ENCODE measurements around the gene MACC1. TPM values are rescaled to one million over a fixed set of nuclear protein-coding genes. Genes with fewer than 3 reads are reported as not detected.
"Not testable (repeated sequence)": the region's sequence is repeated elsewhere in the genome, so short reads cannot be mapped to it uniquely, and the experiment has no call there.

Gene MACC1
- total RNA-seq, 2 experiments from 2014 or later: 0.05 to 0.09 TPM

- Mint-ChIP-seq H3K27ac (no peak overlapping the region), H3K4me3 (no peak overlapping the region), H3K9me3 (ENCODE audit: low read depth) (no peaks in the 10 kb centered on the region), H3K4me1 (no peaks in the 10 kb centered on the region), H3K27me3 (no peaks in the 10 kb centered on the region), H3K36me3 (ENCODE audit: low read depth) (no peaks in the 10 kb centered on the region)
- ATAC-seq (no peak), DNase-seq (no peak)
- ChIA-PET POLR2A (no interaction called here), CTCF (no interaction called here)
- intact Hi-C loops (cut with DNase I, micrococcal nuclease): no loop called here
Measured at GRCh38 chr7:20140291-20141001, 76.7 kb downstream of the MACC1 start.

DNA sequence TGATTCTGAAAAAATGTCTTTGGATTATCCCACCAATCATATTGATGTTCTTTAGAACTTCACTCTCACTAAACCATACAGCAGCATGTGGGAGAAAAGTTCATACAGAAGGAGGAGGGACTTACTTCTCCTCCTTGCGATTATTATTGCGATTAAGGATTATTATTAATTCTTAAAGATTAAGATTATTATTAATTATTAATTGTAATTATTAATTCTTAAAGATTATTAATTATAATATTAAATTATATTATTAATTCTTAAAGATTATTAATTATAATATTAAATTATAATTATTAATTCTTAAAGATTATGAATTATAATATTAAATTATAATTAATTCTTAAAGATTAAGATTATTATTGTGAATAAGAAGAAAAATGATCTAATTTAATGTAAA, 80.5 kb downstream of the MACC1 start:
- CTCF ChIA-PET: no interaction called here
- H3K4me1 Mint-ChIP-seq: no peaks in the 10 kb centered on the region
- H3K27ac Mint-ChIP-seq: no peak overlapping the region
- intact Hi-C loops (cut with DNase I, micrococcal nuclease): no loop called here
- no peak overlapping the region for H3K4me3 Mint-ChIP-seq
- POLR2A ChIA-PET: no interaction called here
- ATAC-seq (no peak), DNase-seq (no peak)
- H3K36me3 Mint-ChIP-seq (ENCODE audit: low read depth): no peaks in the 10 kb centered on the region
- H3K9me3 Mint-ChIP-seq (ENCODE audit: low read depth): no peaks in the 10 kb centered on the region
- no peaks in the 10 kb centered on the region for H3K27me3 Mint-ChIP-seq

DNA sequence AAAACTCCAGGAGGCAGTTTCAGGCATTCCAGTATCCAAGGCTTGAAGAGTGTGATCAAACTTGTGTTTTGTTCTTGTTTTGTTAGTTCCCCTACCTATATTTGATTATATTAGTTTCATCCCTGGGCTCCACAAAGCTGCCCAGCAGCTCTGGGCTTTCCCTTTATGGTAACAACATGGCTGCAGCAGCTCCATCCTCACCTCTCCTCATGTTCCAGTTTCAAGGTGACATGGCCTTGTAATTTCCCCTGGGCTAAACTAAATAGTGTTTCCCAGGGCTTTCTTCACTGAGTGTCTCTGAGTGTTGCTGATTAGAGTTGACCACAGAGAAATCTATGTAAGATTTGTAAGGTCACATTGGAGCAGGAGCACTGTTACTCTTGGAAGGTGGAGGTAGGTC, 83.4 kb downstream of the MACC1 start:
- H3K4me3 Mint-ChIP-seq: no peak overlapping the region
- H3K36me3 Mint-ChIP-seq (ENCODE audit: low read depth): no peaks in the 10 kb centered on the region
- no peaks in the 10 kb centered on the region for H3K9me3 Mint-ChIP-seq (ENCODE audit: low read depth)
- ChIA-PET POLR2A (no interaction called here), CTCF (no interaction called here)
- no peaks in the 10 kb centered on the region for H3K4me1 Mint-ChIP-seq
- ATAC-seq (no peak), DNase-seq (no peak)
- H3K27me3 Mint-ChIP-seq: no peaks in the 10 kb centered on the region
- H3K27ac Mint-ChIP-seq: no peak overlapping the region
- intact Hi-C loops (cut with DNase I, micrococcal nuclease): no loop called here

GRCh38 chr7:20132585-20132984, 84.6 kb downstream of the MACC1 start:
- intact Hi-C loops (cut with DNase I, micrococcal nuclease): no loop called here
- ATAC-seq (no peak), DNase-seq (no peak)
- H3K27me3 Mint-ChIP-seq: no peaks in the 10 kb centered on the region
- H3K36me3 Mint-ChIP-seq (ENCODE audit: low read depth): no peaks in the 10 kb centered on the region
- no peak overlapping the region for H3K4me3 Mint-ChIP-seq
- POLR2A ChIA-PET: interaction anchor here (0.7 kb wide), 2 partner anchors 177 to 317 kb away, joined by 3 to 4 read pairs; no protein-coding TSS in a partner anchor
- CTCF ChIA-PET: no interaction called here
- H3K9me3 Mint-ChIP-seq (ENCODE audit: low read depth): no peaks in the 10 kb centered on the region
- no peaks in the 10 kb centered on the region for H3K4me1 Mint-ChIP-seq
- H3K27ac Mint-ChIP-seq: no peak overlapping the region

DNA sequence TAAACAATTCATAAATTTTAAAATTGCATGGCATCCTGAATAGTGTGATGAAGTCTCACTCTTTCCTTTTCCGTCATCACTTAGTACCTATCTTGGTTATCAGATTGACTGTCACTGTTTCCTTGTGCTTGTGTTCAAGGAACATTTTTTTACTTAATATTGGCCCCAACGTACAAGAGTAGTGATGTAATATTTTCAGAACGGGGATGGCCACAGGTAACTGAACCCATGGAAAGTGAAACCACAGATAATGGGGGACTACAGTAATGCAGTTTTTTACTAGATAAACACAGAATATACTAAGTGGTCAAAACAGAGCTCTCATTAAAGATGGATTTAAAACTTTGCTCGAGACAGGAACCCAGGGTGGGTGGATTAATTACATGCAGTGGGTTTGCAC, 85.4 kb downstream of the MACC1 start:
- CTCF ChIA-PET: no interaction called here
- Mint-ChIP-seq H3K9me3 (ENCODE audit: low read depth) (no peaks in the 10 kb centered on the region), H3K27me3 (no peaks in the 10 kb centered on the region), H3K36me3 (ENCODE audit: low read depth) (no peaks in the 10 kb centered on the region), H3K27ac (no peak overlapping the region), H3K4me1 (no peaks in the 10 kb centered on the region), H3K4me3 (no peak overlapping the region)
- DNase-seq: no peak
- intact Hi-C loops (cut with DNase I, micrococcal nuclease): no loop called here
- ATAC-seq: no peak
- POLR2A ChIA-PET: no interaction called here

DNA sequence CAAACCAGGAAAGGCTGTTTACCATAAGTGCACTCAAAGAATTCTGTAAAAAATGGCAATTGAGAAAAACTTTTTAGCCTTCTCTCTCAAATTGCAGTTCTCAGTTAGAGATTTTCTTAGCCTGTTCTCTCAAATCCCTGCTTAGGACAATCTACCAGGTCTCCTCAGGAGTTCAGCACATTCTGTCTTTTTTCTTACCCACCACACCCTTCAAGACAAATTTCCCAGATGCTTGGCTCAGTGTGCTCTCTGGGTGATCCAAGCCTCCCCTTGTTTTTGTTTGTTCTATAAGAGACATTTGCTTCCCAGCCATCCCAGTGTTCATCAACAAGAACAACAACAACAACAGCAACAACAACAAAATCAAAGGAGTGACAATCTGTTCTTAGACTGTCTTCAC, 87.3 kb downstream of the MACC1 start:
- H3K27me3 Mint-ChIP-seq: no peaks in the 10 kb centered on the region
- ATAC-seq: no peak

DNA sequence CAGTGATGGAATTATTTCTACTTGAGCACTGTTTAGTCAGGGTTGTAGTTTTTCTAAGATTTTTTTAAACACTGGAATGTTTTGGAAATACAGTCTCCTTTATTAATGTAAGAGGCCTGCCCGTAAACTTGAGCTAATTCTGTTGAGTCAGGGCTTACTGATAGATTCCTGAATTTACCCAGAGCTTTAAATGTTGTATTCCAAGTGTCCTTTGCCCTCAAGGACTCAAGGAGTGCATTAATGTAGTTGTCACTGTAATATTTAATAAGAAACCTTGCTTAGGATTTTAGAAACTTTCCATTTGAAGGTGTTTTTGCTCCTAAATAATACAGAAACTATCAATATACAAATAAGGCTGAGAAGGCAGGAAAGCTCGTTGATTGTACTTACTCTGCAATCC, 89.2 kb downstream of the MACC1 start:
- ATAC-seq (no peak), DNase-seq (no peak)
- Mint-ChIP-seq H3K36me3 (ENCODE audit: low read depth) (no peaks in the 10 kb centered on the region), H3K27ac (no peak overlapping the region), H3K4me1 (no peaks in the 10 kb centered on the region), H3K4me3 (no peak overlapping the region), H3K27me3 (no peaks in the 10 kb centered on the region), H3K9me3 (ENCODE audit: low read depth) (no peaks in the 10 kb centered on the region)
- intact Hi-C loops (cut with DNase I, micrococcal nuclease): no loop called here
- ChIA-PET CTCF (no interaction called here), POLR2A (no interaction called here)

More for the DNA sequence above, 87.3 kb downstream of the MACC1 start:
- POLR2A ChIA-PET: no interaction called here
- Mint-ChIP-seq H3K9me3 (ENCODE audit: low read depth) (no peaks in the 10 kb centered on the region), H3K4me3 (no peak overlapping the region), H3K36me3 (ENCODE audit: low read depth) (no peaks in the 10 kb centered on the region), H3K4me1 (no peaks in the 10 kb centered on the region), H3K27ac (no peak overlapping the region)
- no peak for DNase-seq
- intact Hi-C loops (cut with DNase I, micrococcal nuclease): no loop called here
- CTCF ChIA-PET: no interaction called here

DNA sequence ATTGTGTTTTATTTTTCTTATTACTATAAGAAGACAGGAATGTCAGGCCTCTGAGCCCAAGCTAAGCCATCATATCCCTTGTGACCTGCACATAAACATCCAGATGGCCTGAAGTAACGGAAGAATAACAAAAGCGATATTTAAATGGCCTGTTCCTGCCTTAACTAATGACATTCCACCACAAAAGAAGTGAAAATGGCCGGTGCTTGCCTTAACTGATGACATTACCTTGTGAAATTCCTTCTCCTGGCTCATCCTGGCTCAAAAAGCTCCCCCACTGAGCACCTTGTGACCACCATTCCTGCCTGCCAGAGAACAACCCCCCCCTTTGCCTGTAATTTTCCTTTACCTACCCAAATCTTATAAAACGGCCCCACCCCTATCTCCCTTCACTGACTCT, 91.1 kb downstream of the MACC1 start:
- H3K9me3 Mint-ChIP-seq (ENCODE audit: low read depth); CTCF ChIA-PET; H3K36me3 Mint-ChIP-seq (ENCODE audit: low read depth); intact Hi-C loops (cut with DNase I, micrococcal nuclease); H3K4me1 Mint-ChIP-seq; POLR2A ChIA-PET; ATAC-seq; DNase-seq; H3K27ac Mint-ChIP-seq; H3K4me3 Mint-ChIP-seq; H3K27me3 Mint-ChIP-seq: not testable (repeated sequence)

DNA sequence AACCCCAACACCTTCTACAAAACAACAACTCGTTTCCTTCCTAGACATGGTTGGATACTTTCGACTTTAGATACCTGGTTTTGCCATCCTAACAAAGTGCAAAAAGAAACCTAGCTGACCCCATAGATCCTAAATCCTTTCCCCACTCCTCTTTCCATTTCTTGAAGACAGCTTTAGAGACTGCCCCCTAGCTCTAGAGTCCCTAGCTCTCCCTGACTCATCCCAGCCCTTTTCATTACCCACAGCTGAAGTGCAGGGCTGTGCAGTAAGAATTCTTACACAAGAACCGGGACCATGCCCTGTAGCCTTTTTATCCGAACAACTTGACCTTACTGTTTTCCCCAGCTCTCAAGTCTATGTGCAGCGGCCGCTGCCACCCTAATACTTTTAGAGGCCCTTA, 93.1 kb downstream of the MACC1 start:
- H3K36me3 Mint-ChIP-seq (ENCODE audit: low read depth); intact Hi-C loops (cut with DNase I, micrococcal nuclease): not testable (repeated sequence)

DNA sequence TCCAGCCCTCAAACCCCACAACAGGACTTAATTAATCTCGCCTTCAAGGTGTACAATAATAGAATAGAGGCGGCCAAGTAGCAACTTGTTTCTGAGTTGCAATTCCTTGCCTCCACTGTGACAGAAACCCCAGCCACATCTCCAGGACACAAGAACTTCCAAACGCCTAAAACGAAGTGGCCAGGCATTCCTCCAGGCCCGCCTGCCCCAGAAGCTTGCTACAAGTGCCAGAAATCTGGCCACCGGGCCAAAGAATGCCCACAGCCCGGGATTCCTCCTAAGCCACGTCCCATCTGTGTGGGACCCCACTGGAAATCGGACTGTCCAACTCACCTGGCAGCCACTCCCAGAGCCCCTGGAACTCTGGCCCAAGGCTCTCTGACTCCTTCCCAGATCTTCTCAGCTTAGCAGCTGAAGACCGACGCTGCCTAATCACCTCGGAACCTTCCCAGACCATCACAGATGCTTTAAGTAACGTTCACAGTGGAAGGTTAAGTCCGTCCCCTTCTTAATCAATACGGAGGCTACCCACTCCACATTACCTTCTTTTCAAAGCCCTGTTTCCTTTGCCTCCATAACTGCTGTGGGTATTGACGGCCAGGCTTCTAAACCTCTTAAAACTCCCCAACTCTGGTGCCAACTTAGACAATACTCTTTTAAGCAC, 94.4 kb downstream of the MACC1 start:
- ATAC-seq; H3K9me3 Mint-ChIP-seq (ENCODE audit: low read depth); H3K36me3 Mint-ChIP-seq (ENCODE audit: low read depth); H3K4me3 Mint-ChIP-seq; H3K4me1 Mint-ChIP-seq; POLR2A ChIA-PET; H3K27me3 Mint-ChIP-seq; CTCF ChIA-PET; DNase-seq; H3K27ac Mint-ChIP-seq; intact Hi-C loops (cut with DNase I, micrococcal nuclease): not testable (repeated sequence)

More for the DNA sequence above, 93.1 kb downstream of the MACC1 start:
- CTCF ChIA-PET; H3K4me1 Mint-ChIP-seq; H3K27ac Mint-ChIP-seq; DNase-seq; POLR2A ChIA-PET; H3K27me3 Mint-ChIP-seq; ATAC-seq; H3K4me3 Mint-ChIP-seq; H3K9me3 Mint-ChIP-seq (ENCODE audit: low read depth): not testable (repeated sequence)

DNA sequence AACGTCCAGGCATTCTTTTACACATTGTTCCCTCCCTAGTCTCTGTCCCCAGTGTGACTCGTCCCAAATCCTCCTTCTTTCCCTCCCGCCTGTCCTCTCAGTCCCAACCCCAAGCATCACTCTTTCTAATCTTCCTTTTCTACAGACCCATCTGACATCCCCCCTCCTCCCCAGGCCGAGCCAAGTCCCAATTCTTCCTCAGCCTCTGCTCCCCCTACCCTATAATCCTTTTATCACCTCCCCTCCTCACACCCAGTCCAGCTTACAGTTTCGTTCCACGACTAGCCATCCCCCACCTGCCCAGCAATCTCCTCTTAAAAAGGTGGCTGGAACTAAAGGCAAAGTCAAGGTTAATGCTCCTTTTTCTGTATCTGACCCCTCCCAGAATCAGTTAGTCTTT, 95.1 kb downstream of the MACC1 start:
- ChIA-PET POLR2A (no interaction called here), CTCF (no interaction called here)
- ATAC-seq: no peak
- H3K27me3 Mint-ChIP-seq: no peaks in the 10 kb centered on the region
- no peak overlapping the region for H3K27ac Mint-ChIP-seq
- intact Hi-C loops (cut with DNase I, micrococcal nuclease): no loop called here
- H3K9me3 Mint-ChIP-seq (ENCODE audit: low read depth): no peaks in the 10 kb centered on the region
- no peak for DNase-seq
- H3K4me3 Mint-ChIP-seq: no peak overlapping the region
- no peaks in the 10 kb centered on the region for H3K4me1 Mint-ChIP-seq
- H3K36me3 Mint-ChIP-seq (ENCODE audit: low read depth): no peaks in the 10 kb centered on the region

- CTCF ChIA-PET: no interaction called here
- H3K36me3 Mint-ChIP-seq (ENCODE audit: low read depth): no peaks in the 10 kb centered on the region
- no peak for ATAC-seq
- POLR2A ChIA-PET: no interaction called here
- H3K4me1 Mint-ChIP-seq: no peaks in the 10 kb centered on the region
- intact Hi-C loops (cut with DNase I, micrococcal nuclease): no loop called here
- no peak overlapping the region for H3K27ac Mint-ChIP-seq
- H3K9me3 Mint-ChIP-seq (ENCODE audit: low read depth): no peaks in the 10 kb centered on the region
- H3K4me3 Mint-ChIP-seq: no peak overlapping the region
- no peak for DNase-seq
- no peaks in the 10 kb centered on the region for H3K27me3 Mint-ChIP-seq
Measured at GRCh38 chr7:20121404-20121803, 95.8 kb downstream of the MACC1 start.
